ENCODE results near the gene RIC3. TPM values are rescaled to one million over a fixed set of nuclear protein-coding genes. Genes with fewer than 3 reads are reported as not detected.

Gene RIC3
- total and polyA plus RNA-seq, 2 of the 8 experiments (the other 6 are each of a cell fraction or from before 2014, with no cell fraction given), result 6.4 to 15.5 TPM

DNA sequence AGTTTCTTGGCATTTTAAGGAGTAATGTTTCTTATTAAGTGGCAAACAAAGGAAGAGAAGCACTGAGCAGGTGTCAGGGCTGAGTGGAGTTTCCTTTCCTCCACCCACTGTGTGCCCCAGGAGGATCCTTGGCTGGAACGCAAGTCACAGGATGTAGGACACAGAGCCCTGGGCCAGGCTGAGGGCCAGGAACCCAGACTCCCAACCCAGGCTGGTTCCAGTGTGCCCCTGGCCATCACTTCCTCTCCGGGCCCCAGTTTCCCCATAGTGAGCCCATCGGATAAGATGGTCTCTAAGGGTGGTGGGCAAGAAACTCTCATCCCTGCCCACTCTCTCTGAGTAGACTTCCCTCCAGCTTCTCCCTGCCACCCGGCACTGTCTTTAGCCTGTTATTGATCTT, 49.6 kb upstream of the RIC3 start (continued):
- TF ChIP-seq ATF2 (IDR thresholded peaks at IDR 0.05; ENCODE audit: low read length) (no peak), POU5F1 (IDR thresholded peaks at IDR 0.05; ENCODE audit: low read depth, low read length) (no peak), SP4 (IDR thresholded peaks at IDR 0.05; ENCODE audit: low read length) (no peak), PHF8 (conservative IDR thresholded peaks at IDR 0.05; ENCODE audit: low read depth, low read length) (no peak), POLR2AphosphoS5 (IDR thresholded peaks at IDR 0.05; ENCODE audit: low read depth, low read length) (no peak), SIRT6 (IDR thresholded peaks at IDR 0.05; ENCODE audit: low read length) (no peak), RBBP5 (IDR thresholded peaks at IDR 0.05; ENCODE audit: borderline replicate concordance, low read depth, low read length) (no peak), POLR2A (IDR thresholded peaks at IDR 0.05; ENCODE audit: control extremely low read depth in 1 of 2, low read depth in 2 of 2, low read length in 2 of 2) (no peak), BACH1 (IDR thresholded peaks at IDR 0.05; ENCODE audit: low read length) (no peak)
